Measurements from ENCODE around the gene PDSS2.

DNA sequence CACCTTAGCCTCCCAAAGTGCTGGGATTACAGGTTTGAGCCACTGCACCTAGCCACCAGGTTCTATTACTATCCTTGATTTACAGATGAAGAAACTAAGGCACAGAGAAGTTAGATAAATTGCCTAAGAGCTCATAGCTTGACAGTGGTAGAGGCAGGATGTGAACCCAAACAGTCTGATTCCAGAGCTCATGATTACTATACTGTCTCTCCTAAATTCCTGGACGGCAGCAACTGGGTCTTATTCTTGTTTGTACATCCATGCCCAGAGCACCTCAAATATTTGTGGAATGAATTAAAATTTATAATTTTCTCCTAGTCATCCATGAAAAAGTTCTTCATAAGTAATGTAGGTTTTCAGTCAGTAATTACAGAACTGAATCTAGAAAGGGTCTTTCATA is 15.1 kb downstream of the PDSS2 start:
- TF ChIP-seq CTCF (IDR thresholded peaks at IDR 0.05; ENCODE audit: poor library complexity, severe bottlenecking): no peak
- no peak for TF ChIP-seq MXI1 (conservative IDR thresholded peaks at IDR 0.05; ENCODE audit: poor library complexity, severe bottlenecking)
- no peak for TF ChIP-seq POLR2AphosphoS5 (IDR thresholded peaks at IDR 0.05)
- TF ChIP-seq EP300 (conservative IDR thresholded peaks at IDR 0.05; ENCODE audit: poor library complexity, severe bottlenecking): no peak
- TF ChIP-seq TAF1 (IDR thresholded peaks at IDR 0.05; ENCODE audit: low read depth): no peak
